GM23338 (cell line): ENCODE data around the gene ADAMTSL5.

Experiments
- CREB1 ChIP-seq: fragments of 250-450 bp; sonication (Bioruptor Pico); IDR thresholded peaks from 2 replicates; pipeline ENCODE4 v1.5.0; 2020; ENCODE audit warnings: low read depth, mild to moderate bottlenecking, moderate library complexity
- CTCF ChIP-seq, 2 experiments: fragments of 200-600 bp in 1 of 2; sonication (generic) in 1 of 2; conservative IDR thresholded peaks; 2 replicates each; pipeline versions ENCODE4 v1.5.1 to v1.6.1; 2016 to 2017; ENCODE audit warnings: antibody characterized with exemption in 2 of 2, low read depth in 2 of 2, mild to moderate bottlenecking in 2 of 2, moderate library complexity in 1 of 2
- EZH2 ChIP-seq: fragments of 200-600 bp; sonication (generic); IDR thresholded peaks from one replicate; pipeline ENCODE4 v1.8.0; 2017; ENCODE audit warnings: antibody characterized with exemption, mild to moderate bottlenecking, low read depth; ENCODE audit not compliant: unreplicated experiment
- EZH2phosphoT487 ChIP-seq: fragments of 200-600 bp; sonication (generic); IDR thresholded peaks from one replicate; pipeline ENCODE4 v1.8.1; 2018; ENCODE audit warnings: antibody characterized with exemption; ENCODE audit not compliant: unreplicated experiment
- NANOG ChIP-seq: IDR thresholded peaks from 2 replicates; pipeline ENCODE4 v1.6.1; 2016; ENCODE audit warnings: antibody characterized with exemption, borderline replicate concordance
- POLR2AphosphoS5 ChIP-seq: IDR thresholded peaks from 2 replicates; pipeline ENCODE4 v1.6.1; 2016; ENCODE audit warnings: antibody characterized with exemption, low read depth
- REST ChIP-seq: IDR thresholded peaks from one replicate; pipeline ENCODE4 v1.6.1; 2018; ENCODE audit warnings: antibody characterized with exemption; ENCODE audit not compliant: unreplicated experiment
- STAT1 ChIP-seq: IDR thresholded peaks from one replicate; pipeline ENCODE4 v1.6.1; 2016; ENCODE audit warnings: antibody characterized with exemption; ENCODE audit not compliant: unreplicated experiment
- ZNF114 ChIP-seq: fragments of 250-450 bp; sonication (Bioruptor Pico); IDR thresholded peaks from 2 replicates; pipeline ENCODE4 v1.5.0; 2020; ENCODE audit warnings: mild to moderate bottlenecking, moderate library complexity
- TF ChIP-seq, protein P1 (sequence below): fragments of 250-450 bp; sonication (Bioruptor Pico); IDR thresholded peaks from 2 replicates; pipeline ENCODE4 v1.5.0; 2020; ENCODE audit warnings: mild to moderate bottlenecking, moderate library complexity

GRCh38 chr19:1531587-1531986, 18.8 kb upstream of the ADAMTSL5 start:
- TF ChIP-seq CTCF (conservative IDR thresholded peaks at IDR 0.05; ENCODE audit: low read depth in 2 of 2) (no peak), REST (no peak), EZH2 (no peak), ZNF114 (CRISPR knock-in tag) (no peak), EZH2phosphoT487 (no peak), CREB1 (CRISPR knock-in tag) (no peak), STAT1 (no peak), POLR2AphosphoS5 (no peak), NANOG (no peak)
- TF ChIP-seq, protein P1, sequence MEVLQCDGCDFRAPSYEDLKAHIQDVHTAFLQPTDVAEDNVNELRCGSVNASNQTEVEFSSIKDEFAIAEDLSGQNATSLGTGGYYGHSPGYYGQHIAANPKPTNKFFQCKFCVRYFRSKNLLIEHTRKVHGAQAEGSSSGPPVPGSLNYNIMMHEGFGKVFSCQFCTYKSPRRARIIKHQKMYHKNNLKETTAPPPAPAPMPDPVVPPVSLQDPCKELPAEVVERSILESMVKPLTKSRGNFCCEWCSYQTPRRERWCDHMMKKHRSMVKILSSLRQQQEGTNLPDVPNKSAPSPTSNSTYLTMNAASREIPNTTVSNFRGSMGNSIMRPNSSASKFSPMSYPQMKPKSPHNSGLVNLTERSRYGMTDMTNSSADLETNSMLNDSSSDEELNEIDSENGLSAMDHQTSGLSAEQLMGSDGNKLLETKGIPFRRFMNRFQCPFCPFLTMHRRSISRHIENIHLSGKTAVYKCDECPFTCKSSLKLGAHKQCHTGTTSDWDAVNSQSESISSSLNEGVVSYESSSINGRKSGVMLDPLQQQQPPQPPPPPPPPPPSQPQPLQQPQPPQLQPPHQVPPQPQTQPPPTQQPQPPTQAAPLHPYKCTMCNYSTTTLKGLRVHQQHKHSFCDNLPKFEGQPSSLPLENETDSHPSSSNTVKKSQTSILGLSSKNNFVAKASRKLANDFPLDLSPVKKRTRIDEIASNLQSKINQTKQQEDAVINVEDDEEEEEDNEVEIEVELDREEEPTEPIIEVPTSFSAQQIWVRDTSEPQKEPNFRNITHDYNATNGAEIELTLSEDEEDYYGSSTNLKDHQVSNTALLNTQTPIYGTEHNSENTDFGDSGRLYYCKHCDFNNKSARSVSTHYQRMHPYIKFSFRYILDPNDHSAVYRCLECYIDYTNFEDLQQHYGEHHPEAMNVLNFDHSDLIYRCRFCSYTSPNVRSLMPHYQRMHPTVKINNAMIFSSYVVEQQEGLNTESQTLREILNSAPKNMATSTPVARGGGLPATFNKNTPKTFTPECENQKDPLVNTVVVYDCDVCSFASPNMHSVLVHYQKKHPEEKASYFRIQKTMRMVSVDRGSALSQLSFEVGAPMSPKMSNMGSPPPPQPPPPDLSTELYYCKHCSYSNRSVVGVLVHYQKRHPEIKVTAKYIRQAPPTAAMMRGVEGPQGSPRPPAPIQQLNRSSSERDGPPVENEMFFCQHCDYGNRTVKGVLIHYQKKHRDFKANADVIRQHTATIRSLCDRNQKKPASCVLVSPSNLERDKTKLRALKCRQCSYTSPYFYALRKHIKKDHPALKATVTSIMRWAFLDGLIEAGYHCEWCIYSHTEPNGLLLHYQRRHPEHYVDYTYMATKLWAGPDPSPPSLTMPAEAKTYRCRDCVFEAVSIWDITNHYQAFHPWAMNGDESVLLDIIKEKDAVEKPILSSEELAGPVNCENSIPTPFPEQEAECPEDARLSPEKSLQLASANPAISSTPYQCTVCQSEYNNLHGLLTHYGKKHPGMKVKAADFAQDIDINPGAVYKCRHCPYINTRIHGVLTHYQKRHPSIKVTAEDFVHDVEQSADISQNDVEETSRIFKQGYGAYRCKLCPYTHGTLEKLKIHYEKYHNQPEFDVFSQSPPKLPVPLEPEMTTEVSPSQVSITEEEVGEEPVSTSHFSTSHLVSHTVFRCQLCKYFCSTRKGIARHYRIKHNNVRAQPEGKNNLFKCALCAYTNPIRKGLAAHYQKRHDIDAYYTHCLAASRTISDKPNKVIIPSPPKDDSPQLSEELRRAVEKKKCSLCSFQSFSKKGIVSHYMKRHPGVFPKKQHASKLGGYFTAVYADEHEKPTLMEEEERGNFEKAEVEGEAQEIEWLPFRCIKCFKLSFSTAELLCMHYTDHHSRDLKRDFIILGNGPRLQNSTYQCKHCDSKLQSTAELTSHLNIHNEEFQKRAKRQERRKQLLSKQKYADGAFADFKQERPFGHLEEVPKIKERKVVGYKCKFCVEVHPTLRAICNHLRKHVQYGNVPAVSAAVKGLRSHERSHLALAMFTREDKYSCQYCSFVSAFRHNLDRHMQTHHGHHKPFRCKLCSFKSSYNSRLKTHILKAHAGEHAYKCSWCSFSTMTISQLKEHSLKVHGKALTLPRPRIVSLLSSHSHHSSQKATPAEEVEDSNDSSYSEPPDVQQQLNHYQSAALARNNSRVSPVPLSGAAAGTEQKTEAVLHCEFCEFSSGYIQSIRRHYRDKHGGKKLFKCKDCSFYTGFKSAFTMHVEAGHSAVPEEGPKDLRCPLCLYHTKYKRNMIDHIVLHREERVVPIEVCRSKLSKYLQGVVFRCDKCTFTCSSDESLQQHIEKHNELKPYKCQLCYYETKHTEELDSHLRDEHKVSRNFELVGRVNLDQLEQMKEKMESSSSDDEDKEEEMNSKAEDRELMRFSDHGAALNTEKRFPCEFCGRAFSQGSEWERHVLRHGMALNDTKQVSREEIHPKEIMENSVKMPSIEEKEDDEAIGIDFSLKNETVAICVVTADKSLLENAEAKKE (CRISPR knock-in tag) = no peak
